ENCODE results near the gene LMF1.

The LMF1 gene

DNA sequence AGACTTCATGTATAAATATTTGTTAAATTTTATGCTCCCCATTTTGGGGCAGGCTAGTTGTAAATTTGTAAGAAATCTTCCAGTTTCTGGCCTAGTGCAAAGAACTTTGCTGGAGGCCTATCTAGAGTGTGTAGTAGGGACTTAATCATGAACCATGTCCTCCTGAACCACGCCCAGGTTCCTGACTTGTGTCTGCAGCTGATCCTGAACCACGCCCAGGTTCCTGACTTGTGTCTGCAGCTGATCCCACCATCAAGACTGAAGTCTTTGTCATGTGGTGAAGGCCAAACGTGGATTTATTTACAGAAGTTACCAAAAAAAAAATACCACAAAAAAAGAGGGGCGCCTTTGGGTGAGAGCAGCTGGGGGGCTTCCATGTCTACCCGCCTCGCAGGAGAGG is 33.1 kb downstream of the LMF1 start:
- Histone ChIP-seq H3K27ac (ENCODE audit: low read depth, low read length) (no peak overlapping the region), H3K4me3 (ENCODE audit: low read length) (no peak overlapping the region), H3K4me2 (ENCODE audit: low read length) (no peak overlapping the region), H3K4me1 (ENCODE audit: control insufficient read depth, low read length) (peaks cover 4% of the 10 kb centered on the region; the same call in 1 of the 2 replicates), H3F3A (ENCODE audit: control insufficient read depth, insufficient read depth) (no peaks in the 10 kb centered on the region), H3K36me3 (ENCODE audit: control insufficient read depth, low read length) (peaks cover 8% of the 10 kb centered on the region), H3K9me3 (ENCODE audit: control insufficient read depth, insufficient read depth, low read length) (peaks cover 16% of the 10 kb centered on the region), H3K79me2 (ENCODE audit: control insufficient read depth, low read length) (no peaks in the 10 kb centered on the region), H3K9me2 (replicated peaks; ENCODE audit: control insufficient read depth, low read length) (no peaks in the 10 kb centered on the region), H4K20me1 (ENCODE audit: control insufficient read depth, insufficient read depth, low read depth, low read length) (no peaks in the 10 kb centered on the region), H3K27me3 (ENCODE audit: control insufficient read depth, low read length) (no peaks in the 10 kb centered on the region)
- TF ChIP-seq, protein P1, sequence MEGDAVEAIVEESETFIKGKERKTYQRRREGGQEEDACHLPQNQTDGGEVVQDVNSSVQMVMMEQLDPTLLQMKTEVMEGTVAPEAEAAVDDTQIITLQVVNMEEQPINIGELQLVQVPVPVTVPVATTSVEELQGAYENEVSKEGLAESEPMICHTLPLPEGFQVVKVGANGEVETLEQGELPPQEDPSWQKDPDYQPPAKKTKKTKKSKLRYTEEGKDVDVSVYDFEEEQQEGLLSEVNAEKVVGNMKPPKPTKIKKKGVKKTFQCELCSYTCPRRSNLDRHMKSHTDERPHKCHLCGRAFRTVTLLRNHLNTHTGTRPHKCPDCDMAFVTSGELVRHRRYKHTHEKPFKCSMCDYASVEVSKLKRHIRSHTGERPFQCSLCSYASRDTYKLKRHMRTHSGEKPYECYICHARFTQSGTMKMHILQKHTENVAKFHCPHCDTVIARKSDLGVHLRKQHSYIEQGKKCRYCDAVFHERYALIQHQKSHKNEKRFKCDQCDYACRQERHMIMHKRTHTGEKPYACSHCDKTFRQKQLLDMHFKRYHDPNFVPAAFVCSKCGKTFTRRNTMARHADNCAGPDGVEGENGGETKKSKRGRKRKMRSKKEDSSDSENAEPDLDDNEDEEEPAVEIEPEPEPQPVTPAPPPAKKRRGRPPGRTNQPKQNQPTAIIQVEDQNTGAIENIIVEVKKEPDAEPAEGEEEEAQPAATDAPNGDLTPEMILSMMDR (IDR thresholded peaks at IDR 0.05; ENCODE audit: low read depth, low read length, poor library complexity, severe bottlenecking): no peak
- no peak for TF ChIP-seq EZH2phosphoT487 (IDR thresholded peaks at IDR 0.05; ENCODE audit: borderline replicate concordance, low read length)

DNA sequence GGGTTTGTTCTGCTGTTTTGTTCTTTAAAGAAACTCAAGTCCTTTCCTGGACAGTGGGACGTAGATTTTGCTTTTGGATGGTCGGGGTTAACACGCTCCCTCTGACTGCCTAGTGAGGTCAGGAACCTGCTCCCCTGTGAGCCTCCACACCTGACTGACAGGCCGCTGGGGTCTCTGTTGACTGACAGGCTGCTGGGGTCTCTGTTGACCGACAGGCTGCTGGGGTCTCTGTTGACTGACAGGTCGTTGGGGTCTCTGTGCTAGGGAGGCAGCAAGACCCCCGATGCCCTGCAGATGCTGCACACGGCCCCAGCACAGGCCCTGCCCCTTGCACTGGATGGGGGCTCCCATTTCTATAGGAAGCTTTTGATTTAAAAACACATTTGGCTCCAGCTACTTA is 33.5 kb downstream of the LMF1 start:
- Histone ChIP-seq H3K9me2 (replicated peaks; ENCODE audit: control insufficient read depth, low read length) (no peaks in the 10 kb centered on the region), H3K4me1 (ENCODE audit: control insufficient read depth, low read length) (peaks cover 4% of the 10 kb centered on the region; the same call in 1 of the 2 replicates), H3K4me3 (ENCODE audit: low read length) (no peak overlapping the region), H3K79me2 (ENCODE audit: control insufficient read depth, low read length) (no peaks in the 10 kb centered on the region), H3K27ac (ENCODE audit: low read depth, low read length) (no peak overlapping the region), H3K4me2 (ENCODE audit: low read length) (no peak overlapping the region), H3K27me3 (ENCODE audit: control insufficient read depth, low read length) (no peaks in the 10 kb centered on the region), H3K9me3 (ENCODE audit: control insufficient read depth, insufficient read depth, low read length) (peaks cover 12% of the 10 kb centered on the region), H3F3A (ENCODE audit: control insufficient read depth, insufficient read depth) (no peaks in the 10 kb centered on the region), H3K36me3 (ENCODE audit: control insufficient read depth, low read length) (peaks cover 5% of the 10 kb centered on the region), H4K20me1 (ENCODE audit: control insufficient read depth, insufficient read depth, low read depth, low read length) (no peaks in the 10 kb centered on the region)
- TF ChIP-seq EZH2phosphoT487 (IDR thresholded peaks at IDR 0.05; ENCODE audit: borderline replicate concordance, low read length): no peak
- TF ChIP-seq, protein P1 (IDR thresholded peaks at IDR 0.05; ENCODE audit: low read depth, low read length, poor library complexity, severe bottlenecking): no peak

GRCh38 chr16:935684-936083 is 35.1 kb downstream of the LMF1 start:
- no peak overlapping the region for H3K4me2 ChIP-seq (ENCODE audit: low read length)
- no peaks in the 10 kb centered on the region for H3K27me3 ChIP-seq (ENCODE audit: control insufficient read depth, low read length)
- H3K4me1 ChIP-seq (ENCODE audit: control insufficient read depth, low read length): peaks cover 3% of the 10 kb centered on the region; the same call in 1 of the 2 replicates
- H3K4me3 ChIP-seq (ENCODE audit: low read length): no peak overlapping the region
- H3K9me2 ChIP-seq (replicated peaks; ENCODE audit: control insufficient read depth, low read length): no peaks in the 10 kb centered on the region
- no peaks in the 10 kb centered on the region for H3K9me3 ChIP-seq (ENCODE audit: control insufficient read depth, insufficient read depth, low read length)
- TF ChIP-seq, protein P1 (IDR thresholded peaks at IDR 0.05; ENCODE audit: low read depth, low read length, poor library complexity, severe bottlenecking): no peak
- TF ChIP-seq EZH2phosphoT487 (IDR thresholded peaks at IDR 0.05; ENCODE audit: borderline replicate concordance, low read length): no peak
- no peaks in the 10 kb centered on the region for H3F3A ChIP-seq (ENCODE audit: control insufficient read depth, insufficient read depth)
- no peaks in the 10 kb centered on the region for H3K79me2 ChIP-seq (ENCODE audit: control insufficient read depth, low read length)
- no peaks in the 10 kb centered on the region for H4K20me1 ChIP-seq (ENCODE audit: control insufficient read depth, insufficient read depth, low read depth, low read length)
- no peaks in the 10 kb centered on the region for H3K36me3 ChIP-seq (ENCODE audit: control insufficient read depth, low read length)
- H3K27ac ChIP-seq (ENCODE audit: low read depth, low read length): no peak overlapping the region

Measured in DOHH2 (cell line).